ENCODE data around the gene NFKBIE.
A peak's percentile ranks its signal among the peaks of the same experiment; 100 is the strongest.

The NFKBIE gene

GRCh38 chr6:44224029-44224964, 41.1 kb downstream of the NFKBIE start:
- DNase-seq: no peak

- DNase-seq: no peak
Observed at GRCh38 chr6:44223319-44224028, 41.9 kb downstream of the NFKBIE start, which contains the start of gene SLC29A1. TSS of gene SLC29A1 (plus strand) at chr6:44223595. CDS start at chr6:44227314, 3,719 bp downstream.

GRCh38 chr6:44222486-44223318, 42.6 kb downstream of the NFKBIE start:
- DNase-seq: no peak

DNA sequence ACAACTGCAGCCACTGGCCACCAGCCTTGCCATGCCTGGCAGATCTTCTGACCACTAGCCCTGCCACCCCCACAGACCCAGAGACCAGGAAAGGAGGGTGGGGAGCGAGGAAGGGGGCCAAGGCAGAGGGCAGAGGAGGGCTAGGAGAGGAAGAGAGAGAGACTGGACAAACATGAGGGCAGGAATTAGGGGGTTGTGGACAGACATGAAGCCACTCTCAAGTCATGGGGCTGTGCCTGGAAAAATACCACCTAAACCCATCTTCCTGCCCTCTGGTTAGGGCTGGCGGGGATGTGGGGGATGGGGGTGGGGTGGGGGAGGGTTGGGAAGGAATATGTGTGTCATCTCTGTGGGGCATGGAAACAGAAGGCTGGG, 43.4 kb downstream of the NFKBIE start:
- no peak for DNase-seq

DNA sequence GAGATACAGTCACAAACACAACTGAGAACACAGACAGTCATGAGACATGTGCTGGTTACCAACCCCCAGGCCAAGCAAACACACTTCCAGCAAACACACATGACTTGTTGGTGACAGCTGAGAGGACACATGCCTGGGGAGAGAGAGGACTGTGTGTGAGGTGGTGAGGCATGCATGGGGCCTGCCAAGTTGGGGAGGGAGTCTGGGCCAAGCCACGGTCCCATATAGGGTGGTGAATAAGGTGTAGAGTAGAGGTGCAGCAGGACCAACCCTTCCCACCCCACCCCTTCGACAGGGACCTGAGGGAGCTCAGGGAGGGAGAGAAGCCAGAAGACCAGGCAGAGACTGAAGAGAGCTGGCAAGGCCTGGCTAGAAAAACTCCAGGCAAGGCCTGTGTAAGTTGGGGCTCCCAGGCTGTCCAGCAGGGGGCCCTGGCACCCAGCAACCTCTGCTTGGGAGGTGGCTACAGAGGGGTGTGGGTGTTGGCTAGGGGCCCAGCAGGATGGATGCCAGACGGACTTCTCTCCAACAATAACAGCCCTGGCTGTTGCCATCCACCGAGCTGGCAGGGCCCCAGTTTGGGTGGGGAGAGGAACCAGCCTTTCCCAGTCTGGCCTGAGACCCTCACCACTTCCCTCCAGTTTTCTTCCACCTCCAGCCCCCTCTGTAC, 43.9 kb downstream of the NFKBIE start:
- peak; percentile 33 for DNase-seq

DNA sequence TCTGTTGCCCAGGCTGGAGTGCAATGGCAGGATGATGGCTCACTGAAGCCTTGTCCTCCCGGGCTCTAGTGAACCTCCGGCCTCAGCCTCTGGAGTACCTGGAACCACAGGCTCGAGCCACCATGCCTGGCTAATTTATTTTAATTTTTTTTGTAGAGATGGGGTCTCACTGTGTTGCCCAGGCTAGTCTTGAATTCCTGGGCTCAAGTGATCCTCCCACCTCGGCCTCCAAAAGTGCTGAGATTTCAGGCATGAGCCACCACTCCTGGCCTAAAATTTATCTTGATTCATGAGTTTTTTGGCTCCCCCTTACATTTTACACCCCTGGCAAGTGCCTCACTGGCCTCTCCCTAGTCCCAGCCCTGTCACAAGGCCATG, 44.4 kb downstream of the NFKBIE start:
- no peak for DNase-seq

- no peak for DNase-seq
Observed at GRCh38 chr6:44219815-44220784, 45.3 kb downstream of the NFKBIE start.

- no peak for DNase-seq
Observed at GRCh38 chr6:44219053-44219814, 46.1 kb downstream of the NFKBIE start.

DNA sequence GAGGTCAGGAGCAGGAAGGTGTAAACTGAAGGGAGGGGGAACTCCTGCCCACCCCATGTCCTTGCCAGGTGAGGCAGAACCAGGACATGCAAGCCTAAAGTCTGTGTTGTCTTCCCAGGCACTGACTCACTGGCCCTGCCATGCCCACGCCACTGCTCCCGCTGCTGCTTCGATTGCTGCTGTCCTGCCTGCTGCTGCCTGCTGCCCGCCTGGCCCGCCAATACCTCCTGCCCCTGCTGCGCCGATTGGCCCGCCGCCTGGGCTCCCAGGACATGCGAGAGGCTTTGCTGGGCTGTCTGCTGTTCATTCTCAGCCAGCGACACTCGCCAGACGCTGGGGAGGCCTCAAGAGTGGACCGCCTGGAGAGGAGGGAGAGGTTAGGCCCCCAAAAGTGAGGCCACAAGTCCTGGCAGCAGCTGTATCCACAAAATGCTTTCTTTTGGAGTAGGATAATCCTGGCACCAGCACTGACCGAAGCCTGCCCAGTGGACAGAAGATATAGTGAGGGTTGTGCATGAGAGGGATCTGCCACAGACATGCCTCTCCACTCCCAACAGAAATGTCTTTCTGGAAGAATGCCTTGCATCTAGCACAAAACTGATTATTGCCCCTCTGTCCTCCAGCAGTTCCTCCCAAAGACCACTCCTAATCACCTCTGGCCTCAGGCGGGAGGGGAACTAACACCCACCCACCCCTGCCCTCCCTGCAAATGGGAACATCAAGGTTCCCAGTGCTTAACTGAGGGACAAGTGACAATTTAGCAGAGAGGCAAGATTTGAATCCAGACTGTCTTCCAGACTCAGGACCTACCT, 47.8 kb downstream of the NFKBIE start:
- no peak for DNase-seq

DNA sequence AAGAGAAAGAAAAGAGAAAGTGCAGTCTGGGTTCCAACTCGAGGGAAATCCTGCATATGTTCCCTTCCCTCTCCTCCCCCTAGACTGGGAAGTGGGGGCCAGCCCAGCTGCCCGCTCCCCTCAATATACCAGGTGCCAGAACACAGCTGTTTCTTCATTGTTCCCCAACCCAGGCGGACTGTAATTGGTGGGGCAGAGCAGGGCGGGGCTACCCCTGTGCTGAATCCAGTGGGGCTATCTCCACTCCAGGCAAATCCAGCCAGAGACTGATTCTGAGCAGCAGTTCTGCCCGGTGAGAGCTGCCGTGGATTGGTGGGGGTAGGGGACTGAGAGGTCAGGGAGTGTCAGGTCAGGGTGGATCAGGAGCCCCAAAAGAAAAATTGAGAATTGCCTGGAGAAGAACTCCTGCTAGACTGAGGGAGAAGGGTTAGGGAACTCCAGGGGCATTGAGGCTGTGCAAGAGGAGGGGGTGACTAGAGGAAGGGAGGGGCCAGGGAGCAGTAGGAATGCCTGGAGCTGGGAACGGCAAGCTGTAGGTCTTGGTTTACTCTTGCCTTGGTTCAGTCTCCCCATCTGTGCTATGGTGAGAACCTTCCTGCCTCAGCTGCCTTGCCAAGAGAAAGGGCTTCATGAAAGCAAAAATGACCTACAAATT, 48.5 kb downstream of the NFKBIE start, which contains the start of gene MYMX:
Gene MYMX, plus strand, starts transcription at position 250 of the 655 bp plus-strand sequence. CDS start 546 bp downstream, outside the sequence.
- DNase-seq: no peak

GRCh38 chr6:44214307-44214706, 51.0 kb downstream of the NFKBIE start:
- DNase-seq: no peak

- DNase-seq: no peak
Observed at GRCh38 chr6:44211284-44211683, 54.1 kb downstream of the NFKBIE start.
